Kidney (tissue), 14 donors: Measurements from ENCODE around the gene AQP9. TPM values are rescaled to one million over a fixed set of nuclear protein-coding genes. Genes with fewer than 3 reads are reported as not detected.

Experiments
- DNase-seq, 5 donors: peaks; one replicate each; pipeline ENCODE4 v3.0.0-alpha.2; 2013 to 2020
- FAIRE-seq: peaks from 2 replicates; lab custom pipeline; 2012; peaks lifted over from hg19 to GRCh38; lab: Jason Lieb, UNC
- H3K27ac ChIP-seq, 2 donors: one replicate each; pipeline ENCODE4 v1.7.0; 2013; ENCODE audit warnings: low read depth in 2 of 2, low read length in 2 of 2, inconsistent platforms in 1 of 2
- H3K27me3 ChIP-seq: one replicate; pipeline ENCODE4 v1.7.1; 2013; ENCODE audit warnings: low read length, inconsistent platforms; ENCODE audit not compliant: control insufficient read depth, insufficient read depth
- H3K36me3 ChIP-seq, 3 donors: one replicate each; pipeline versions ENCODE4 v1.7.0 to v1.7.1; 2013; ENCODE audit warnings: low read length in 3 of 3, control low read depth in 1 of 3, inconsistent platforms in 1 of 3; ENCODE audit not compliant: insufficient read depth in 3 of 3, control insufficient read depth in 2 of 3
- H3K4me1 ChIP-seq, 3 donors: one replicate each; pipeline versions ENCODE4 v1.7.0 to v1.7.1; 2013; ENCODE audit warnings: low read length in 3 of 3, inconsistent platforms in 1 of 3, low read depth in 1 of 3; ENCODE audit not compliant: control insufficient read depth in 2 of 3, insufficient read depth in 2 of 3
- H3K4me3 ChIP-seq, 3 donors: one replicate each; pipeline versions ENCODE4 v1.7.0 to v1.8.1; 2013; ENCODE audit warnings: low read length in 3 of 3, control low read depth in 1 of 3, inconsistent platforms in 1 of 3
- H3K9ac ChIP-seq, 3 donors: one replicate each; pipeline versions ENCODE4 v1.7.0 to v1.7.1; 2013; ENCODE audit warnings: low read length in 3 of 3, control low read depth in 1 of 3, inconsistent platforms in 1 of 3
- H3K9me3 ChIP-seq, 3 donors: one replicate each; pipeline versions ENCODE4 v1.7.0 to v1.7.1; 2013; ENCODE audit warnings: low read length in 3 of 3, control low read depth in 1 of 3, inconsistent platforms in 1 of 3; ENCODE audit not compliant: control insufficient read depth in 2 of 3, insufficient read depth in 1 of 3
- intact Hi-C: fragments of 100-400 bp; cut with DNase I; formaldehyde crosslinking; loops from one replicate; pipeline ENCODE4 v1.11.1; 2022
- polyA plus RNA-seq: library from polyadenylated mRNA; stranded (reverse); fragments of 350-450 nt; fragmentation: Illumina TruSeq; extraction: RNeasy Lipid Tissue Mini Kit (QIAGEN cat#74804); gene quantifications from one replicate; pipeline ENCODE4 v1.2.3, GENCODE V29; 2014; ENCODE audit warnings: low read depth, low replicate concordance; ENCODE audit not compliant: insufficient read depth
- total RNA-seq: library from RNA; stranded (reverse); fragmentation: NEBNext Ultra II Directional; extraction: Animal tissue kit (Norgen Biotek cat#: 25700); gene quantifications from one replicate; pipeline ENCODE4 v1.2.1, GENCODE V29; 2021
- TF ChIP-seq, protein P1 (sequence below): IDR thresholded peaks from 3 replicates; pipeline ENCODE4 v1.5.1; 2012; ENCODE audit warnings: mild to moderate bottlenecking, moderate library complexity, borderline replicate concordance; ENCODE audit not compliant: insufficient read depth; ENCODE audit errors: extremely low read depth
- donor health status: control.
- donor health status: control.
- donor health status: control.
- donor health status: control.
- donor health status: control.
- donor health status: DM: yes; HTN: yes; CAD: no.
- donor health status: Normal renal cell carcinoma (clear cell type).

AQP9 gene
- total and polyA plus RNA-seq, 2 donors from 2014 or later: 0.30 to 1.4 TPM

DNA sequence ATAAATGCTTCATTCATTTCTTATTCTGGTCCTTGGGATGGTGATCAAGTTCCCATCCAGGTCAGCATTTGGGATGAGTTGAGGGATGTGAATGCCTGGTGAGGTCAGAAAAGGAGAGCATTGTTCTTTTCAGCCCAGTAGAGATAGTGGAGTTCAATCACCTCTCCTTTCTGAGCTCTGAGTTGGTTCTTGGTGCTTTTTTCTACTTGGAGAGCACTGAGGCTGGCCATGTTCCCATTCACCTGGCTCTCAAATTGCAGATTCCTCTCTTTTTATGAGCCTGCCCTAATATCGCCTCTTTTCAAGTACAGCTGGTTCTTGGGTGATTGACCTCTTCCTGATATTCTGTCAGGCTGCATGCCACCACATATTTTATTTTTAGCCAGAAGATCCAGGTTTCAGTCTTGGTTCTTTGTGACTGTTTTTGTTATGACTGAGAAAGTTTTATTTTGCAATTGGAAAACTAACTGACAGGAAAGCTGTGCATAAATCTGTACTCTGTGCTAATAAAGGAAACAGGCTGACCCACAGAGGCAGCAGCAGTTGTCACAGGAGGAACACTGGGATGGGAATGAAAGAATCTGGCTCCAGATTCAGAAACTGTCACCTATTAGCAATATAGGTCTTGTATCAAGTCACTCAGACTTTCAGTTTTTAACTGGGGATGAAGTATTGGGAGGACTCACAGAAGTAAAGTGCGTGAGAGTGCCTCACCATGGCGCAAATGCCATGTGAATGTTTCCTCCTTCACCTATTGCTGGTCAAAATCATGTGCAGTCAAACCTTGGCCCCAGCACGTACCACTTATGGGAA lies 10.7 kb downstream of the AQP9 start:
- no peaks in the 10 kb centered on the region for H3K36me3 ChIP-seq
- DNase-seq (no peak), FAIRE-seq (no peak)
- no peak overlapping the region for H3K4me3 ChIP-seq
- no peaks in the 10 kb centered on the region for H3K27me3 ChIP-seq
- H3K27ac ChIP-seq: no peak overlapping the region
- intact Hi-C loops: no loop called here
- no peaks in the 10 kb centered on the region for H3K9me3 ChIP-seq
- TF ChIP-seq, protein P1, sequence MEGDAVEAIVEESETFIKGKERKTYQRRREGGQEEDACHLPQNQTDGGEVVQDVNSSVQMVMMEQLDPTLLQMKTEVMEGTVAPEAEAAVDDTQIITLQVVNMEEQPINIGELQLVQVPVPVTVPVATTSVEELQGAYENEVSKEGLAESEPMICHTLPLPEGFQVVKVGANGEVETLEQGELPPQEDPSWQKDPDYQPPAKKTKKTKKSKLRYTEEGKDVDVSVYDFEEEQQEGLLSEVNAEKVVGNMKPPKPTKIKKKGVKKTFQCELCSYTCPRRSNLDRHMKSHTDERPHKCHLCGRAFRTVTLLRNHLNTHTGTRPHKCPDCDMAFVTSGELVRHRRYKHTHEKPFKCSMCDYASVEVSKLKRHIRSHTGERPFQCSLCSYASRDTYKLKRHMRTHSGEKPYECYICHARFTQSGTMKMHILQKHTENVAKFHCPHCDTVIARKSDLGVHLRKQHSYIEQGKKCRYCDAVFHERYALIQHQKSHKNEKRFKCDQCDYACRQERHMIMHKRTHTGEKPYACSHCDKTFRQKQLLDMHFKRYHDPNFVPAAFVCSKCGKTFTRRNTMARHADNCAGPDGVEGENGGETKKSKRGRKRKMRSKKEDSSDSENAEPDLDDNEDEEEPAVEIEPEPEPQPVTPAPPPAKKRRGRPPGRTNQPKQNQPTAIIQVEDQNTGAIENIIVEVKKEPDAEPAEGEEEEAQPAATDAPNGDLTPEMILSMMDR: no peak
- no peak overlapping the region for H3K9ac ChIP-seq
- H3K4me1 ChIP-seq: peaks cover 0 to 5% (median 3%) of the 10 kb centered on the region in 3 donors

DNA sequence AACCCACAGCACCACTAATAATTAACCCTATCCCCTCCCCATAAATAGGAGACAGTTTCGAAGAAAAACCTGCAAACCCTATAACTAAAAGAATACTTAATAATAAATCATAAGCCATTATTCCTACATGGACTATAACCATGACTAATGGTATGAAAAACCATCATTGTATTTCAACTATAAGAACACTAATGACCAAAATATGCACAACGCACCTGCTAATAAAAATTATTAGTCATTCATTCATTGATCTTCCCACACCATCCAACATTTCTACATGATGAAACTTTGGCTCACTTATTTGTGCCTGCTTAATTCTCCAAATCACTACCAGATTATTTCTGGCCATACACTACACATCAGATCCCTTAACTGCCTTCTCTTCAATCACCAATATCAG lies 16.6 kb downstream of the AQP9 start:
- H3K4me1 ChIP-seq: no peaks in the 10 kb centered on the region
- H3K9me3 ChIP-seq: no peaks in the 10 kb centered on the region
- no peak overlapping the region for H3K27ac ChIP-seq
- intact Hi-C loops: no loop called here
- no peak for DNase-seq
- no peaks in the 10 kb centered on the region for H3K27me3 ChIP-seq
- no peak for FAIRE-seq
- H3K9ac ChIP-seq: no peak overlapping the region
- H3K4me3 ChIP-seq: no peak overlapping the region
- TF ChIP-seq, protein P1: no peak
- no peaks in the 10 kb centered on the region for H3K36me3 ChIP-seq

DNA sequence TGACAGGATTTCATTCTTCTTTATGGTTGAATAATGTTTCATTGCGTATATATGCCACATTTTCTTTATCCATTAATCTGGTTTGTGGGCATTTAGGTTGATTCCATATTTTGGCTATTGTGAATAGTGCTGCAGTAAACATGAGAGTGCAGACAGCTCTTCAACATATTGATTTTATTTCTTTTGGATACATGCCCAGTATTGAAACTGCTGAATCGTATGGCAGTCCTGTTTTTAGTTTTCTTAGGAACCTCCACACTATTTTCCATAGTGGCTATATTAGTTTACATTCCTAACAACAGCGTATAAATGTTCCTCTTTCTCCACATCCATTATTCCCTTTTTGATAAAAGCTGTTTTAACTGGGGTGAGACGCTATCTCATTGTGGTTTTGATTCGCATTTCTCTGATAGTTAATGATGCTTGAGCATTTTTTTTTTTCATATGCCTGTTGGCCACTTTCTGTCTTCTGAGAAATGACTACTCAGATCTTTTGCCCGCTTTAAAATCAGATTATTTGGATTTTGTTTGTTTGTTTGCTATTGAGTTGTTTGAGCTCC lies 21.7 kb downstream of the AQP9 start:
- H3K27ac ChIP-seq: no peak overlapping the region
- intact Hi-C loops: no loop called here
- TF ChIP-seq, protein P1: no peak
- DNase-seq (no peak), FAIRE-seq (no peak)
- H3K9me3 ChIP-seq: no peaks in the 10 kb centered on the region
- H3K4me1 ChIP-seq: no peaks in the 10 kb centered on the region
- H3K4me3 ChIP-seq: no peak overlapping the region
- H3K36me3 ChIP-seq: no peaks in the 10 kb centered on the region
- H3K27me3 ChIP-seq: no peaks in the 10 kb centered on the region
- no peak overlapping the region for H3K9ac ChIP-seq
